GM19193 (cell line): ENCODE results near the gene PROSER3.

Experiments
- POLR2A ChIP-seq: IDR thresholded peaks from 4 replicates; pipeline ENCODE4 v1.6.1; 2011; ENCODE audit not compliant: insufficient read depth, insufficient read length; ENCODE audit errors: extremely low read depth

The PROSER3 gene

DNA sequence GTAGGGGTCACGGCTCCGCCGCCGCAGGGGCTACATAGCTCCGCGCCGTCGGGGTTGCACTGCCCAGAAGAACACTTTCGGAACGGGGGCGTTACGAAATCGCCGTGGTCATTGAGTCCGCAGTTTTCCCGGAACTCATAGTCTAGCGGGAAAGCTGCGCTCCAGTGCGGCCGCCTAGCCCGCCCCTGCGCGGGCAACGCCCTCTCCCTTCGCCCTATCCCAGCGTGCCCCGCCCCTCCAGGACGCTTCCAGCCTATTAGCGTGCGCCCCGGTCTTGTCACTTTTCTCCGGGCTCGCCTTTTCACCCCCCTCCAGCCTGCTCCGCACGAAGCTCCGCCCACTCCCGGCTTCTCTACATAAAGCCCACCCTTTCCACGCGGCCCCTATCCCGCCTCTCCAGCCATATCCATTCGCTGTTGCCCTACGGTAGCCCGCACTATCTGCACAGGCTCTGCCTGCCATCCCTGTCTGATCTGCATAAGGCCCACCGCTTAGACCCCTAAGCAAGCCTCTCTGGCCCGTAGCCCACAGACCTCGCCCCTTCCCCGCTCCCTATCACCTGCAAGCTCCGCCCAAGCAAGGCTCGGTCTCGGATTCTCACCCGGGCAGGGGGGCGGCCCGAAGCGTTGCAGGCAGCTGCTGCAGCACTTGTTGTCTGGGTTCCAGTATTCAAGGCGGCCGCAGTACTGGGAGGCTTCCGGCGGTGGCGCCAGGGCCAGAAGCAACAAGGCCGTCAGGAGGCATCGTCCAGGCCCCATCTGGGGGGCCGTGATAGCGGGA lies 17.4 kb upstream of the PROSER3 start:
- peak; percentile 80 for TF ChIP-seq POLR2A

DNA sequence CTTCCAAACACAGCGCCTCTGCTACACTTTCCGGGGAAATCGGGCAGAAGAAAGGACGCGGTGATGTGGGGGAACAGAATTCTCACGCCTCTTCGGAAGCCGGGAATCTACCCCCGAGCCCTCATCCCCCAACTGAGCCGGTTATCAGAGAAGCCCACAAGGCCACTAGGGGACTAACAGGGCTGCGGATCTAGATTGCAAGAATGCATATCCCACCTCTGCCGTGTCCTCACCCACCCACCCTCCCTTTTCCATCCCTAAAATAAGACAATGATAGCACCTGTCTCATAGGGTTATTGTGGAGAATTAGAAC lies 16.8 kb upstream of the PROSER3 start:
- TF ChIP-seq POLR2A: no peak

DNA sequence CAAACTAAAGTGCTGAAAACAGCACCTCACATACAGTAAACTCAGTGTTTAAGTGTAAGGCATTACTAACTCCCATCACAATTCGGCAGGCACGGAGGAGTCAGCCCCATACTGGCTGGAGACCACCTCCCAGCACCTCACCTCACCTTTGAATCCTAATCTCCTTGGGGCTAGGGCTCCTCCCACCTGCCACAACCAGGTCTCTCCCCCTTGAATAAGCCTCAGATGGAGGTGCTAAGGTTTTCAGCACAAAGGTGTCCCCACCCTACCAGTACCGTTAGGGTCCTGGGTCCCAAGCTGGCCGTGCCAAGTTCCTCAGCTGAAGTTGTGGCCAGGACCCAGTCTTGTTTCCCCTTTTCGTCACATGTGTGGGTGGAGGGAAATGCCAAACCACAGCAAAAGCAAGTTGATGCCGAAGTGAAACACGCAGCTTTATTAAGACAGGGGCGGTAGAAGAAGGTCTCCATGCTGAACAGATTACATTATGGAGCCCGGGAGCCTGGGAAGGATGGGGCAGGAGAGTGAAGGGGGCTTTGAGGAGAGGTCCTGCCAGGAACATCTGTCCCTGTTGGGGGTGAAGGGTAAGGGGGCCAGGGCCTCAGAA lies 15.8 kb upstream of the PROSER3 start, which contains the start of gene IGFLR1:
TSS of gene IGFLR1 (minus strand) at position 332 of the 604 bp plus-strand sequence. CDS start 1,272 bp downstream, outside the sequence.
- peak; percentile 73 for TF ChIP-seq POLR2A

DNA sequence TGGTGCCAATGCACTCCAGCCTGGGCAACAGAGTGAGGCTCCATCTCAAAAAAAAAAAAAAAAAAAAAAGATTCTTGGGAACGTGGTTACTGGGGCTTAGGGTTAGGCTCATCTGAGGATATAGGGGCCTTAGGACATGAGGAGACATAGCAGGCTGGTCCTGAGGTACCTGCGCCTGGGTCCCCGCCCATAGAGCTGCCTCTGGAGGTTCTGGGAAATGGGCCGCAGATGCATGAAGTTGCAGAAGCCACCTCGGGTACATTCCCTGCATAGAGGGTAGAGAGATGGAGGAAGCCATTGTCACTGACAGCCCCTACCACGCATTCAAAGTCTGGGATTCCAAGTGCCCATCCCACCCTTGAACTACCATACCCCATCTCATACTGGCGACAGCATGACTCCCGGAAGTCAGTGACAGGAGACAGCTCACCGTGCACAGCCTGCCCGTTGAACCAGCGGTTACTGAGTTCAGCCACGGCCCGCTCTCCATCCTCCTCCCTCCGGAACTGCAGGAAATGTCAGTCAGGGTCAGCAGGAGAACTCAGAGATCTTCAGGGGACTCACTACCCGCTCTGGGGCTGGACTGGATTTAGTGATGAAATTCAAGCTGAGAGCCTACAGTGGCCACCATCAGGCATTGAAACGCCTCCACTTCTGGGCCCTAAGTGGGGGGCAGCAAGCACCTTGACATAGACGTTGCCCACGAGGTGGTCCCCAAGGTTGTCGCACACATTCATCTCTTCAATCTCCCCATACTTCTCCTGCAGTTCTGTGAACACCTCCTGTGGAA lies 14.1 kb upstream of the PROSER3 start:
- TF ChIP-seq POLR2A: no peak

DNA sequence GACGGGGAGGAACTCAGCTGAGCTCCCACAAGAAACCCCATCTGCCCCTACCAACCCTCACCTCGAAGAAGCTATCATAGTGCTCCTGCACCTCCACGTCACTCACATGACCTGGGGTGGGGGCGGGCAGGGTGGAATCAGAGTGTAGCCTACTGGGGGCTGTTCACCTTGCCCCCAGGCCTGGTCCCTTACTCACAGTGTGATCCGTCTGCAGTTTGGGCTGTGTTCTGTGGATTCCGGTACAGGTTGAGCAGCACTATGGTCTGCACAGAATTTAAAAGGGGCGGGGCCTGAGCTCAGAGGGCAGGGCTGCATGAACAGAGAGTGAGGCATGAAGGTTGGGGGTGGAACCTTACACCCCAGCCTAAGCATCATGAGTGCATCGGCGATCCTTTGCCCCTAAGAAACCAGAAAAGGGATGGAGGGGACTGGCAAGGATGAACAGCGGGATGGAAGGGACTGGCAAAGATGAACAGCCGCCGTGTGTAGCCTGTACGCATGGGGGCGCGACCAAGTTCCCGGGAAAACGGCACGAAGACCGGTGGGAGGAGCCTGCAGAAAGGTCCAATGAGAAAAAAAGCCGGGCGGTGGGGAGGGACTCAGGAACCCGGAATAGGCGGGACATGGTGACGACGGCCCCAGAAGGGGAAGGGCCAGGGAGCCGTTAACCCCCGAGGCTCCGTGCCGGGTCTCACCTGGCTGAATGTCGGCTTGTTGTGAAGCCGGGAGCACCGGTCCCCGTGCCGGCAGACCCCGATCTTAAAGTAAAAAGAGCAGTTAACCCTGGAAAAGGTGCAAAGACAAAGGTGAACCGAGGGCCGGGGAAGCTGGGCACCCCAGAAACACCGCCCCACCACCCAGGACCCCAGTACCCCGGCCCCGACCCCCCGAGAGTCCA lies 13.3 kb upstream of the PROSER3 start:
- TF ChIP-seq POLR2A: peak; percentile 71

DNA sequence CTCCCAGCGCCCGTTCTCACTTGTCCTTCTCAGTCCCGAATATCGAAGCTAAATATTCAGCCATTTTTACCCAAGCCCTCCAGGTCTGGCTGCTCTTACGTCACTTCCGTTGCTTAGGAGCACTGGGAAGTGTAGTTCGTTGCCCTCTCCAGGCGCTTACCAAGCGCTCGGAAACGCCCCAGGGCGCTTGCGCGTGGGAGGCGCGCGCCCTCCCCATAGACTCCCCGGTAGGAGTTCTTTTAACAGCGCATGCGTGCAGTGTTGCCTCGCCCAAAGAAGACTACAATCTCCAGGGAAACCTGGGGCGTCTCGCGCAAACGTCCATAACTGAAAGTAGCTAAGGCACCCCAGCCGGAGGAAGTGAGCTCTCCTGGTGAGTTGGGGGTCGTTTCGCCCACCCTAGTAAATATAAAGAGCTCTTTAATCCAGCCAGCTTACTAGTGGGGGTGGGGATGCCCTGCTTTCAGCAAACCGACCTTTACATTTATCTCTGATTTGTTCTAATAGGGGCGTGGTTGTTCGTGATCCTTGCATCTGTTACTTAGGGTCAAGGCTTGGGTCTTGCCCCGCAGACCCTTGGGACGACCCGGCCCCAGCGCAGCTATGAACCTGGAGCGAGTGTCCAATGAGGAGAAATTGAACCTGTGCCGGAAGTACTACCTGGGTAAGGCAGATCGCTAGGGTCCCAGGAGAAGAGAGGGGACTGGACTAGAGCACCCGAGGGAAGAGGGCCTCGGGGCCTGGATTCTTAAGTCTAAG lies 12.5 kb upstream of the PROSER3 start, which contains the start of the genes PSENEN and U2AF1L4:
TSS of gene PSENEN (plus strand) at position 324 of the 759 bp plus-strand sequence. CDS start at position 604, 280 bp downstream.
TSS of gene U2AF1L4 (minus strand) at position 91 of the 759 bp plus-strand sequence. CDS start at position 64, 27 bp downstream.
- TF ChIP-seq POLR2A: peak; percentile 11

GRCh38 chr19:35746087-35746462 lies 11.9 kb upstream of the PROSER3 start:
- TF ChIP-seq POLR2A: no peak

- TF ChIP-seq POLR2A: no peak
Observed at GRCh38 chr19:35746531-35746930, 11.4 kb upstream of the PROSER3 start.

- TF ChIP-seq POLR2A: peak; percentile 68
Observed at GRCh38 chr19:35748106-35749020, 9.6 kb upstream of the PROSER3 start, which contains the start of gene LIN37. Gene LIN37, plus strand, starts transcription at chr19:35748576. Its CDS starts 149 bp downstream, at chr19:35748725.

- TF ChIP-seq POLR2A: no peak
Observed at GRCh38 chr19:35750167-35750566, 7.8 kb upstream of the PROSER3 start.

DNA sequence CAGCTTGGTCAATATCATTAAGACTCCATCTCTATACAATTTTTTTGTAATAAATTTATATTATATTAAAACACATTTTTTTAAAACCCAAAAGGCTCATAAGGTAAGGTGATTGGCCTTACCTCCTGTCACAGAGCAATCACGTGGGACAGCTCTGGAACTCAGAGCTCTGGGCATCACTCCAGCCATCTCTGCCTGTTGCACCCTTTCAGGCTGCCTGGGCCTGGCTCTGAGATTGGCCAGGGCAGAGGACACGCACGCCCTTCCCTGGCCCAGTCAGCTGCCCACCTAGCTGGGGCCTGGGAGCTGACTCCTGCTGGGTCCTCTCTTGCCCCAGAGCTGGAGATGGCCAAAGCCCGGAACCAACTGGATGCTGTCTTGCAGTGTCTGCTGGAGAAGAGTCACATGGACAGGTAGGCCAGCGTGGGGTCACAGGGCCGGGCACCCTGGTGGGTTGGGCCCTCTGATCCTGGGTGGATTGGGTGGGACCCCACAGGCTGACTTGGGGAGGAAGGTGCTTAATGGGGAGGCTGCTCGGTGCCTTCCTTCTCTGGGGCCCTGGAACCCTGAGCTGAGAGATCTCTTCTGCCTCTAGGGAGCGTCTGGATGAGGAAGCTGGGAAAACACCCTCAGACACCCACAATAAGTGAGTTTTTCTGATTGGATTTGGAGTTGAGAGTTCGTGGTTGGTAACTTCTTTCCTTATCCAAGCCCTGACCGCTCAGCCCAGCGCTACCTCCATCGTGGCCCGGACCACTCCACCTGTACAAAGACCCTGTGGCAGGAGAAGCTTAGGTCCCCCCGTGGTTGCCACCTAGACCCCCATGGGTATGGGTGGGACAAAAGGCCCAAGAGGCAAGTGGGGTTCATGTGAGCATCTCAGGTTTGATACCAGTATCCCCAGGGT lies 5.9 kb upstream of the PROSER3 start:
- TF ChIP-seq POLR2A: no peak
